ENCODE results near the gene CEP55.
"Not testable (repeated sequence)": the region's sequence is repeated elsewhere in the genome, so short reads cannot be mapped to it uniquely, and the experiment has no call there.

Gene CEP55

DNA sequence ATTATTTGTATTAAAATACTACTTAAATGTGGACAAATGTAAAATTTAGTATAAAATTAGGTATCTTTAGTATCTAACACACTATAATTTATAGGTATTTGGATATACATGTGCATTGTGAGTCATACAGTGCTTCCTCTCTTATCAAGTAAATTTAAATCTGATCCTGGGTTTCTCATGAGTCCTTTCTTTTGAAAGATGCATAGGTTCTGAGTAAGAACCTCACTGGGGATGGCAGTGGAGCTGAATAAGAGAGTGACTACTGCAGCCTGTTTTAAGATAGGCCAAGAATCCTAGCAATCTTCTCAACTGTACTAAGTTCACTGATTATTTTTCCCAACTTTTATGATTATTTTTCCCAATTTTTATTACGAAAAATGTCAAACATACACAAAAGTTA is 16.2 kb downstream of the CEP55 start:
- no peak for DNase-seq

DNA sequence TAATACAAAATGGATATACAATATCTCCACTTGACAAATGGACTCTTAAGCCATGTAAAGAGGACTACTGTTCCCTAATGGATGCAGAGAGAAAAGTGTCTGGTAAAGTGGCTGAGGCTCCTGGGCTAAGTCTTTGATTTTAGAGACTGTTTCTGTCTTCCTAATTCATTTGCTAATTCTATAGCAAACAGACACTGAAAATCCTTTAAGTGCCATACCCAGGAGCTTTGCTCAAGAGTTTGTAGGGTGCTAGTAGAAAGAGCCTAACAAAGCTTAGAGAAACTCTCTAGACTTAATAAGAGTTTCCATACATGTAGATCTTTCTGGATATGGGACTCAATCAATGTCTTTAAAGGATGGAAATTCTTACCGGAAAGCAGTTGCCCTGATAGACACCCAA is 16.7 kb downstream of the CEP55 start:
- no peak for DNase-seq

DNA sequence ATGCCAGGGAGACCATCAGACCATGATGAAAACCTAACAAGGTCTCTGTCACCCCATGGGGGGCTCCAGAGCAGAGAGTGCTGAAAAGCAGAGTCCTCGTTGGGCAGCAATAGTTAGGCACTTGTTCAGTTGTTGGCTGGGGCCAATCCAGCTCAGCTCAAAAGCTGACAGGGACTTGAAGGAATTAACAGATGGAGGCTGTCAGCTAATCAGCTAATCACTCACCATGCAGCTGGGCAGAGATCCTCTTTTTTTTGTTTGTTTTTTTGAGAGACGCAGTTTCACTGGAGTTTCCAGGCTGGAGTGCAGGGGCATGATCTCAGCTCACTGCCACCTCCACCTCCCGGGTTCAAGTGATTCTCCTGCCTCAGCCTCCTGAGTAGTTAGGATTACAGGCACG is 18.1 kb downstream of the CEP55 start:
- DNase-seq = no peak

DNA sequence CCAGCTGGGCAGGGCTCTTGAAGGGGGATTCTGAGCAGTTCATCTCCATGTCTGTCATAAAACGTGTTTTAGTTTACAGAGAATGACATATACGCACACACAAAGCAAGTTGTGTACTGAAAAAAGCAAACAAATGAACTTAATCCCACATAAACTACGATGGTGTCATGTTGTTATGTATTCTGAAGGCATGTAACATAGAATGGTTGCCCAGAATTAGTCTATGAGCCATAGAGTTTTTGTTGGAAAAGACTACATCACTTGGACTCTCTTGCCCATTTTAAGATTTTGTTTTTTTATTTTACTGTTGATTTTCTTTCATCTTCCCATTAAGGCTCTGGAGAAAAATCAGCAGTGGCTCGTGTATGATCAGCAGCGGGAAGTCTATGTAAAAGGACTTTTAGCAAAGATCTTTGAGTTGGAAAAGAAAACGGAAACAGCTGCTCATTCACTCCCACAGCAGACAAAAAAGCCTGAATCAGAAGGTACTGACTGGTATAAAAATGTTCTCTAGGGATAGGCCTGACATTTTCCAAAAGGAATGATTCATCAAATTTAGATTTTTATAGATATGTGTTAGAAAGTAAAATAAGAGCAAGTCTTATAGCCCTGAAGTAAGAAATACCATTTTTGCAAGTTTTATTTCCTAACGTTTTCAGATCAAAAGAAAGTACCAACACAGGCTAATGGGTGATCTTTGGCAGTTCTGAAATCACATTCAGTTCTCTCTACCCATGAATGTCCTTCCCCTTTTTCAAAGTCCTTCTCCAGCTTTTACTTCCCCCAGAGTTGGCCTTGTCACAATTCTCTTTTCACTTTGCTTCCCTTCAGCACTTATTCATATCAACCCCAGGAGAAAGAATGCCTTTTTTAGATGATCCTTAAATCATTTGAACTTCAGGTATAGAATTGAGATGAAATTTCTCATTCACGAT is 18.9 kb downstream of the CEP55 start:
- DNase-seq = no peak

DNA sequence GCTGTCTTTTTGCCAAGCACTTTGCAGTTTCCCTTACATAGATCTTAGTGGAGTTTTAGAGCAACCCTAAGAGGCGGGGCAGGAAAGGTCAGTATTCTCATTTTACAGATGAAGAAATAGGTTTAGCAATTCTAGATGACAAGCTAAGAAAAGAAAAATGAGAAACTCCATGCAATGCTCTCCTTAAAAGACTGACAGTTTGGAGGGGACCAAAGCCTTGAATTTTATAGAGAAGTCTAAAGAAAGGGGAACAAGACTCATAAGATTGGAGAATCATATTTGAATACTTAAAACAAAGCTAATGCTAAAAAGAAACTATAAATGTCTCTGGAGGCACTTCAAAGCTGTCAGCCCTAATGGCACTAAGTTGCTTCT is 19.6 kb downstream of the CEP55 start:
- DNase-seq = no peak

DNA sequence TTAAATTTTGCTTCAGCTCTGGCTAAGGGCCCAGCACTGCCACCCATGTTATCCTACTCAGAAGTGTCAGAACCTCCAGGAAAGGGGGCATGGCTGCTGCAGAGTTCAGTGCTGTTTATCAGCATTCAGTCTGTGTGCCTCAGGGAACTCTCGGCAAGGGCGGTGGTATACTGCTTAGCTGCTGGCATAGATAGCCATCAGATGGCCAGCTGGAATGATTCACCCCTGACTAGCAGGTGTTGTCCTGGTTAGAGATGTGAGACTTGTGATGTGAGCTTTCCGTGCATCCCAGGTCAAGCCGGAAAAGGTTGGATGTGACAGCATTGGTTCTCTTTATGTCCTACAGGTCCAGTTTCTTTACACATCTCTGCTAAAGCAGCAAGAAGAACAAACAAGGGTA is 22.1 kb downstream of the CEP55 start:
- DNase-seq = no peak

DNA sequence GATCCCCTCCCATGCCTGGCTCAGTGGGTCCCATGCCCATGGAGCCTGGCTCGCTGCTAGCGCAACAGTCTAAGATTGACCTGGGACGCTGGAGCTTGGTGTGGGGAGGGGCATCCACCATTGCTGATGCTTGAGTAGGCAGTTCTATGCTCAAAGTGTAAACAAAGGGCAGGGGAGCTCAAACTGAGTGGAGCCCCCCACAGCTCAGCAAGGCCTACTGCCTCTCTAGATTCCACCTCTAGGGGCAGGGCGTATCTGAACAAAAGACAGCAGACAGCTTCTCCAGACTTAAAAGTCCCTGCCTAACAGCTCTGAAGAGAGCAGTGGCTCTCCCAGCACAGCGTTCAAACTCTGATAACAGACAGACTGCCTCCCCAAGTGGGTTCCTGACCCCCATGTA is 38.9 kb downstream of the CEP55 start:
- DNase-seq = no peak

DNA sequence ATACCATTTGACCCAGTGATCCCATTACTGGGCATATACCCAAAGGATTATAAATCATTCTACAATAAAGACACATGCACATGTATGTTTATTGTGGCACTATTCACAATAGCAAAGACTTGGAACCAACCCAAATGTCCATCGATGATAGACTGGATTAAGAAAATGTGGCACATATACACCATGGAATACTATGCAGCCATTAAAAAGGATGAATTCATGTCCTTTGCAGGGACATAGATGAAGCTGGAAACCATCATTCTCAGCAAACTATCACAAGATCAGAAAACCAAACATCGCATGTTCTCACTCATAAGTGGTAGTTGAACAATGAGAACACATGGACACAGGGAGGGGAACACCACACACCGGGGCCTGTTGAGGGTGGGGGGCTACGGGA is 44.5 kb downstream of the CEP55 start:
- not testable (repeated sequence) for DNase-seq

DNA sequence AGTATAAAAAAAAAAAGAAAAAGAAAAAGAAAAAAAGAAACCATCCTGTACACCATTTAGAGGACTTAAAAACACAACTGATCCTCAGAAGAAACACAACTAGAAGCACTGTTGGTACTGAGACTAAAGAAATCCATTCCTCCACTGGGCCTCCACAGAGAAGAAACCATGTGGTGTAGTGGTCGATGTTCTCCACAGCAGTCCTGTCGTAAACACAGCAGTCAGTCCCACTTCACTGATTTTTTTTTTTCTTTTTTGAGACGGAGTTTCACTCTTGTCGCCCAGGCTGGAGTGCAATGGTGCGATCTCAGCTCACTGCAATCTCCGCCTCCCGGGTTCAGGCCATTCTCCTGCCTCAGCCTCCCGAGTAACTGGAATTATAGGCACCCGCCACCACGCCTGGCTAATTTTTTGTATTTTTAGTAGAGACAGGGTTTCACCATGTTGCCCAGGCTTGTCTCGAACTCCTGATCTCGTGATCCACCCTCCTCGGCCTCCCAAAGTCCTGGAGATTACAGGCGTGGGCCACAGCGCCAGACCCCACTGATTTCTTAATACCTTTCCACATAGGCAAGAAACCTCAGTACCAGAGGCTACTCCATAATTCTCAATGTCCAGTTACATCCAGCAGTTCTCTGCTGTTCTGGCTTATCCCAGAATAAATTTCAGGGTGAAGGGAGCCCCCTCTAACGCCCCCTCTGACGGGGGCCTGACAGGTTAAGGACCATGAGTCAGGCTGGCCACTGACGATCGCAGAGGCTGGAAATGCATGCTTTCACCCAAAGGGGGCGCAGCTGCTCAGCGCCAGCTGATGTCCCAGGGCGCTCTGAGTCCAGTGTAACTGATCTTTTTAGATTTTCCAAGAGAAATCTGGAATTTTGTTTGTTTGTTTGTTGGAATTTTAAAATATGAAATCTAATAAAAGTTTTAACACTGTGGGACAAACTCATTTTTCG is 45.3 kb downstream of the CEP55 start:
- peak; percentile 54 for DNase-seq

DNA sequence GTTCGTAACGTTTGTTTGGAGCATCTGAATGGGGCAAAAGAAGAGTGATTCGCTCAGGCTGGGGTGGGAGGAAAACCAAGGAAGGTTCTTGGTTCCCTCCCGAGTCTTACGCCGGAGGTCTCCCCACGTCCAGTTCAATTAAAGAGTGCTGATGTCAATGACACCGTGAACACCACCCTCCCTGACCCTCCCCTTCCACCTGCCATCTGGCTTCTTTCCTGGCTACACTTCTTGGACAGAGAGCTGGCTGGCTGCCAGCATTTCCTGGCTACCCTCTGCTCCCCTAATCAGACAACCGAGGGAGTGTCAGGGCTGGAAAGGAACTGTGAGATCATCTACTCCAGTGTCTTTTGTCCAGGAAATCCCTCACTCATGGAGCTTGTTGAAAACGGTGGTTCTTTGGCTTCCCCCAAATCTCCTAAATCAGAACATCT is 46.0 kb downstream of the CEP55 start:
- peak; percentile 58 for DNase-seq

DNA sequence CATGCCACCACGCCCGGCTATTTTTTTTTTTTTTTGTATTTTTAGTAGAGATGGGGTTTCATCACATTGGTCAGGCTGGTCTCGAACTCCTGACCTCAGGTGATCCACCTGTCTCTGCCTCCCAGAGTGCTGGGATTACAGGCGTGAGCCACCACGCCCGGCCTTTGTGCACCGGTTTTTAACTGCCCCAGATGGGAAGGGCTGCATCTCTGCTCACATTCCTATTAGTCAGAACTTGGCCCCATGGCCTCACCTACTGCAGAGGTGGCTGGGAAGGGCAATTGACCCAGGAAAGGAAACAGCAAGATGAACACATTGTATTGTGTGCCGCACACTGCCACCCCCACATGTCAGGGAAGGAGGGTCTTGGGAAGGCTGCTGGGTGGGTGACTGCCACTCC is 50.6 kb downstream of the CEP55 start:
- DNase-seq = not testable (repeated sequence)

DNA sequence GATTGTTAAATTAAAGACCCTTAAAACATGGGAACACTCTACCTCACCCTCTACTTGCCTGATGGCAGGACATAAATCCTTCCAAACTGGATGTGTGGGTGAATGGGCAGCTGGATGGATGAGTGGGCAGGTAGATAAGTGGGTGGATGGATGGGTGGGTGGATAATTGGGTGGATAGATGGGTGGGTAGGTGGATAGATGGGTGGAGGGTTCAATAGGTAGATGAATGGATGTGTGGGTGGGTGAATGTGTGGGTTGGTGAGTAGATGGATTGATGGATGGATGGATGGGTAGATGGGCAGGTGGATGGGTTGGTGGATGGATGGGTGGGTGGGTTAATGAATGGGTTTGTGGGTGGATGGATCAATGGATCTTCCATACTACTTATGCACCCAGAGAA is 51.1 kb downstream of the CEP55 start:
- DNase-seq = no peak

DNA sequence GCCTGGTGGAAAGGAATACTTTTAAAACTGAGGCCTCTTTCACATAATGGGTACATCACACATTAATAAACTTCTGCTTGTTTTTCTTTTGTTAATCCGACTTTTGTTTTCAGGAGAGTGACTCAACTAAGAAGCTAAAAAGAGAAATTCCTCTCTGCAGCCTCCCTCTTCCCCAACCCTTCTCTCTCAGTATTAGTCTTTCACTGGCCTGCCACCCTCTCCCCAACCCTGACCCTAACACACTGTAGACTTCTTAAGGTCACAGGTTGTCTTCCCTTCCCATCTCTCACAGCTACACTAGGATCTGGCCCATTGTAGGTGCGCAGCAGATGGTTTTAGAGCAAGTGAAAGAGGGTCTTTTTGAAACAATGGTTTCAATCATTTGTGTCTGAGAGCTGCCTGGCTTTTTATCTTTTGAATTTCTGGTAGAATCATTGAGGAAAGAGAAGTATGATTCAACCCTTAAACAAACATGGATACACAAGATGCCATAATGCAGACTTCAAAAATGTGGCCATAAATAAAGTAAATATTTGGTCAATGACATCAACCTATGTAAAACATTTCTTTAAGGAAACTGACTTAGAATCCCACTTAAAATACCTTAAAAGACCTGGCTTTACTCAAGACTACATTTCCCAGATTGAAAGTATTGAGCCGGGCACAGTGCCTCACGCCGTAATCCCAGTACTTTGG is 52.1 kb downstream of the CEP55 start:
- no peak for DNase-seq

DNA sequence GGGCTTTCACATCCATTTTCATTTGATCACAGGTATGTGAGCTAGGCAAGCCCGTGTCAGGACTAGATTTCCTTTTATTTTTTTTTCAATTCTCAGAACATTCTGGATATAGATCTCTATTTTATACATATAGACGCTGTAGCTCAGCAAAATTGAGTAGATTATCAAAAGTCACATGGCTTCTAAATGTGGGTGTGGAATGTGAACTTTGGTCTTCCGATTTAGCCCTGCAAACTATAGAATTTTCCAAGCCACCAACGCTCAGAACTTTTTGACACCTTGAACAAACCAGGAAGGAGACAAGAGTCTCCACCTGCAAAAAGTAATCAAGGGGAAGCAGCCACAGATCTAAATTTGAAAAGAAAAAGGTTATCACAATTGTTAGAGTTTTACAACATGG is 54.2 kb downstream of the CEP55 start:
- DNase-seq = no peak

DNA sequence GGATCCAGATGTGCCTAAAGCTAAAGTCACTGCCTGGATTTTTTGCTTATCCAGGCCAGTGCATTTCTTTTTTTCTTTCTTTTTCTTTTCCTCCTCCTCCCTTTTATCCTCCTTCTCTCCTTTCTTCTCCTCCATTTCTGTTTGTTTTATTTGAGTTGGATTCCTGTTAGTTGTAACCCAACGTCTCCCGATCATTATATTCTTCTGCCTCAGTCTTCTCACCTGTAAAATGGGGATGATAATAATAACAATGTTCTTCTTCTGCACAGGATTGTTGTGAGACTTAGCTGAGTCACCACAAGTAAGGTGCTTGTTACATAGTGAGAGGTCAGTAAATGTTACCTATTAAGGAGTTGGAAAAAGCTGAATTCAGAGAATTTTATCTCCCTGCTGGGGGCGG is 56.4 kb downstream of the CEP55 start:
- DNase-seq = no peak

DNA sequence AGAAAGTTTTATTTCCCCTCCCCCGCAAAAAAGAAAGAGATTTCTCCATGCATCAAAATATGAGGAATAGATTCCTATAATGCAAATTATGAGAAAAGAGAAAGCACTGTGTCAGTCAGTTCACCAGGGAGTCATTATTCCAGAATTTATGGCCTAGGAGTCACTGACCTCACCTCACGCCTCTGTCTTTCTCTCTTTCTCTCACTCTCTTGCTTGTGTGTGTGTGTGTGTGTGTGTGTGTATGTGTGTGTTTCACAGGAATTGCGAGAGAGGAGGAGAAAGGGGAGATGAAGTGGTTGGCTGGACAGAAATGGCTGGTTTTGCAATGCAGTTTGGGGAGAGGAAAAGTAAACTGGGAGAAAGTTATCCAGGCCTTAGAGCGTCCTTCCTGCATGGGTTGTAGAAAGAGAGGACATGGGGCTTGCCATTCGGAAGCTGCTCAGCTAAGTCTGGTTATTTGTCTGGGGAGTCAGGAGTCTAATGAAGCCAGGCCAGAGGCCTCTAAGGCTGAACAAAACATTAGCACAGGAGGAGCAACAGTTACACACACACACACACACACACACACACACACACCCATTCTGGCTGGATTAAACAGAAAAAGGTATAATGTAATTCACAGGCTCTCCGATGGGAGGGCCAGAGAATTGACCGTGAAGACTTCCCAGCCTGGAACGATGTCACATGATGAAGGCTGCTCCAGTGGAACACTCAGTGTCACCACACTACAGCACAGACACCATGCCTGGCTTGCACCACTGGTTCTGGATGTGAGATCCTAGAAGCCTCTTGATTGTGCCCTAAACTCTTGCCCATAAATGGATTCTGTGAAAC is 57.3 kb downstream of the CEP55 start:
- no peak for DNase-seq

DNA sequence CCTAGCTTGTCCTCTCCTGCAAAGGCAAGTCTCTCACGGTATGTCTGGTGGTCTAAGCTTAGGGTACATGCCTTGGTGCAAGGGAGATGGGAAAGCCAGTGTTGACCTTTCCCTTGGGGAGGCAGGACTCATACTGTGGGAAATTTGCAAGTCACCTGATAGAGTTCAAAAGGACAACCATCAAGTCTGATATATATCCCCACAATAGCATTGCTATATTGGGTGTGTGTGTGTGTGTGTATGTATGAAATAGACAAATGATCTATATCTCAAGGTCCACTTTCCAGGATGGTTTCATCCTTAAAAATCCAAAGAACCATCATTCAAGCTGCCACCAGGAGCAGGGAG is 57.9 kb downstream of the CEP55 start:
- no peak for DNase-seq

DNA sequence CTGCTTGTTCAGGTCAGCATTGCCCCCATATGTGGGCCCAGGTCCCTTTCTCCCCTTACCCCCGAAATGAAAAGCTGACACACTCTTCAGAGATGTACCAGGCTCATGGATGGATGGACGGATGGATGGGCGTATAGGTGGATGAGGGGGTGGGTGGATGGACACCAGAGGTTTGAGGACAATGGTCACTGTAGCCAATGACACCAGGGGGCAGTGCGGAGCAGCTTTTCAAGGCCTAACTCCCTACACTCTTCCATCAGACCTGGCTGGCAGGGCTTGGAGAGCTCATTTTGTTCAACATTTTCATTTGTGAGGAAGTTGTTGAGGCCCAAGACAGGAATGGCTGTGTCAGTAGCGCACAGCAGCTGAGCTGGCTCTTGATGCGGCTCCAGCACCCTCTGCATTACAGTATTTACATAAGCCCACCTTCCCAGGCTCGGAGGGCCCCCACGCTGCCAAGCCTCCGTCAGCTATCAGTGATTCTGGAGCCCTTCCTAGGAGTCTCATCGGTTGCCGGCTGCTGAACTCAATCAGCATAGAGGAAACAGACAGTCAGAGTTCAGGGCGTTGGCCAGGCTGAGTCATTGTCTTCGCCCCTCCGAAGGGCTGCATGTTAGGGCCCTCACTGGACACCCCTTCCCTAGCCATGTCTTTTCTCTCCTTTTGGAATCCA is 58.5 kb downstream of the CEP55 start:
- DNase-seq = peak; percentile 26

DNA sequence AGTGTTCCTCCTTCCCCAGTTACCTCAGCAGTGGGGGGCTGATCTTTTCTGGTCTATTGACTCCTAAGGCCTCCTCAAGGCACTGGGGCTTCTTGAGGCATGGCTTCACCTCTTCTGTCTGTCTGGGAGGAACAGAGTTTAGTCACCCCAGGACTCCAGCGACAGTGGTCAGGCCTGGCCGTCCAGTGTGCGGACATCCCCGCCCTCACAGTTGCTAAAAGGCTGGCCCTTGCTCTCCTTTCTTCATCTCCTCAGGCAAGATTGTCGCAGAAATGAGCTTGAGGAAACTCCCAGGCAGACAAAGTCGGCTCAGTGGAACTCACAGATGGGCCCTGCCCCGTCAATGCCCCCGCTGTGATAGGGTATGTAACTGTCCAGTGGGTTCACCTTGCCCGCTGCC is 63.1 kb downstream of the CEP55 start:
- DNase-seq = no peak

DNA sequence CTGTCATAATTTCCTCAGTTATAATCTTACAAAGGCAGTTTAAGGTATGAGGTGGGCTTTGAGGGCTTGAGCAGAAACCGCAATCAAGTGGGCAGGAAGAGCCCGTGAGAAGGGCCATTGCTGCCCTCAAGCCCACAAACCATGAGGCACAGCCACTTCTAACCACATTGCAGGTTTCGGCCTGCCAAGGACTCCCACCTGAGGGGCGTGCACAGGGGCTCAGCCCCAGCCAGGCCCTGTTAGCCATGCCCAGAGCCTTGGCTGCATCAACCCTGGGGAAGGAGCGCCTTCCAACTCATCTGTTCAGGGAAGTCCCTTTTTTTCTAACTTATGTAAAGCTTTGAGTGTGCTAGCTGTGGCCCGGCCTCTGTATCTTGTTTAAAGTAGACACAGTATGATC is 64.1 kb downstream of the CEP55 start:
- DNase-seq = no peak

DNA sequence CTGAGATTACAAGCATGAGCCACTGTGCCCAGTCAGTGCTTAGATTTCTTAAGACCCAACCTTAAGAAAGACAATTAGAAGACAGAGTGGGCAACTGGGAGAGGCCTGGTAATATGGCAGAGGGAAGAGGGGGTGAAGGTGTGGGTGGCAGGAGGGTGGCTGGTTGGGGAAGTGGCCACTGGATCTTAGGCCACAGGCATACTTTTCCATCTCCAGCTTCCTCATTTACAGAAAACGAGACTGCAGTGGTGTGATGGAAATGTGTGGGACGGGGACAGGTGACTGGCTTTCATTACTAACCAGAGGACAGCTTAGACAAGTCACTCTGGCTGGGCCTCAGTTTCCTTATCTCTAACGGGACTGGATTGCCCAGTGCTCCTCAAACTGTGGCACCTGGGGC is 69.0 kb downstream of the CEP55 start:
- no peak for DNase-seq
